SHP77 treated with DMSO at 0.1 percent for 48 hours (cell line): Measurements from ENCODE around the gene C4B.
"Not testable (repeated sequence)": the region's sequence is repeated elsewhere in the genome, so short reads cannot be mapped to it uniquely, and the experiment has no call there.

Source experiments
- DNase-seq: peaks from one replicate; lab custom pipeline; 2025; lab: John Stamatoyannopoulos, UW

C4B gene

DNA sequence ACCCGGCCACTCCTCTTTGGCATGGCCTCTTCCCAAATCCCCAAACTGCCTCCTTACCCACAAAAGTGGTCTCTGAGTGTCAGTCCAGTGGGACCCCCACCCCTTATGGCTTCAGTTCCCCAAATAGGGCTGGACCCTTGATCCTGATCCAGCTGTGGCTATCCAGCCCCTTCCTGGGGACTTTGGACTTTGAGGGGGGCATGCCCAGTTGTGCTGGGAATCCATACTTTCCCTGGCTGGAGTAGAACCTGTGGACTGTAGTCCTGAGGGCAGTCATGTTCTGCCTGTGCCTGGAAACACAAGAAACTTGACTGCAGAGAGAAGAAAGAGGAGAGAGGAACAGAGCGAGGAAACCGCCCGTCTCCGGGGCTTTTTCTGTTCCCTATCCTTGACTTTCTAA, 22.5 kb downstream of the C4B start:
- not testable (repeated sequence) for DNase-seq

DNA sequence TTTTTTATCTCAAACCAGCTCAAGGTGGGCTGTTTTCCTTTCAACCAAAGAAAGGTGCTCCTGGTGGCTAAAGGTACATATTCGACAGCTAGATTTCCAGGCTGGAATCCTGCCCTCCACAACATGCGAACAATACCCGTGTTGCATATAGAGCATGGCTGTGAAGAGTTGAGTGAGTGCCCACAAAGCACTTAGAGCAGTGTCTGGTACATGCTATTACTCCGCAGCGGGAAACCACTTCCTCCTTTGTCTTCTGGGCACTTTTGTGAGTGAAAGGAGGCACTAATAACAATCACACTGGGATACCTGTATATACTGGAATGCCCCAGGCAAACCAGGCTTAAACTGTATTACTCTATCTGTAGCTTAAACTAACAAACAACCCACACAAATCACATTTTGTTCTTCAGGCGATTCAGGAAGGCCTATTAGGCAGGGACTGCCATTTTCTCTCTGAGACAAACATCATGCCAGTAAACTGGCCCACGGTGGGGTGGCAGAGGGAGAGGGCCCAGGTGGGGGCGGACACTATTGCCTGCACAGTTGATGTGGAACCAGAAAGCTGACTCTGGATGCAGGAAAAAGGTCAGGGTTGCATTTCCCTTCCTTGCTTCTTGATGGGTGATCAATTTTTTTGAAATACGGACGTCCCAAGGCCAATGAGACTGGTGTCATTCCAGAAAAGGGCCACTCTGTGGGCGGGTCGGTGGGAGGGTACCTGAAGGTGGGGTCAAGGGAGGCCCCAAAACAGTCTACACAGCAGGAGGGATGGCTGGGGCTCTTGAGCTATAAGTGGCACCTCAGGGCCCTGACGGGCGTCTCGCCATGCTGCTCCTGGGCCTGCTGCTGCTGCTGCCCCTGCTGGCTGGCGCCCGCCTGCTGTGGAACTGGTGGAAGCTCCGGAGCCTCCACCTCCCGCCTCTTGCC, 23.3 kb downstream of the C4B start, which contains the start of gene CYP21A2:
CYP21A2 (plus strand) TSS at position 818 of the 927 bp plus-strand sequence; CDS start at position 826, 8 bp downstream.
- DNase-seq, result not testable (repeated sequence)

DNA sequence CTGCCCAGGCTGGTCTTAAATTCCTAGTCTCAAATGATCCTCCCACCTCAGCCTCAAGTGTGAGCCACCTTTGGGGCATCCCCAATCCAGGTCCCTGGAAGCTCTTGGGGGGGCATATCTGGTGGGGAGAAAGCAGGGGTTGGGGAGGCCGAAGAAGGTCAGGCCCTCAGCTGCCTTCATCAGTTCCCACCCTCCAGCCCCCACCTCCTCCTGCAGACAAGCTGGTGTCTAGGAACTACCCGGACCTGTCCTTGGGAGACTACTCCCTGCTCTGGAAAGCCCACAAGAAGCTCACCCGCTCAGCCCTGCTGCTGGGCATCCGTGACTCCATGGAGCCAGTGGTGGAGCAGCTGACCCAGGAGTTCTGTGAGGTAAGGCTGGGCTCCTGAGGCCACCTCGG, 24.3 kb downstream of the C4B start:
- not testable (repeated sequence) for DNase-seq

DNA sequence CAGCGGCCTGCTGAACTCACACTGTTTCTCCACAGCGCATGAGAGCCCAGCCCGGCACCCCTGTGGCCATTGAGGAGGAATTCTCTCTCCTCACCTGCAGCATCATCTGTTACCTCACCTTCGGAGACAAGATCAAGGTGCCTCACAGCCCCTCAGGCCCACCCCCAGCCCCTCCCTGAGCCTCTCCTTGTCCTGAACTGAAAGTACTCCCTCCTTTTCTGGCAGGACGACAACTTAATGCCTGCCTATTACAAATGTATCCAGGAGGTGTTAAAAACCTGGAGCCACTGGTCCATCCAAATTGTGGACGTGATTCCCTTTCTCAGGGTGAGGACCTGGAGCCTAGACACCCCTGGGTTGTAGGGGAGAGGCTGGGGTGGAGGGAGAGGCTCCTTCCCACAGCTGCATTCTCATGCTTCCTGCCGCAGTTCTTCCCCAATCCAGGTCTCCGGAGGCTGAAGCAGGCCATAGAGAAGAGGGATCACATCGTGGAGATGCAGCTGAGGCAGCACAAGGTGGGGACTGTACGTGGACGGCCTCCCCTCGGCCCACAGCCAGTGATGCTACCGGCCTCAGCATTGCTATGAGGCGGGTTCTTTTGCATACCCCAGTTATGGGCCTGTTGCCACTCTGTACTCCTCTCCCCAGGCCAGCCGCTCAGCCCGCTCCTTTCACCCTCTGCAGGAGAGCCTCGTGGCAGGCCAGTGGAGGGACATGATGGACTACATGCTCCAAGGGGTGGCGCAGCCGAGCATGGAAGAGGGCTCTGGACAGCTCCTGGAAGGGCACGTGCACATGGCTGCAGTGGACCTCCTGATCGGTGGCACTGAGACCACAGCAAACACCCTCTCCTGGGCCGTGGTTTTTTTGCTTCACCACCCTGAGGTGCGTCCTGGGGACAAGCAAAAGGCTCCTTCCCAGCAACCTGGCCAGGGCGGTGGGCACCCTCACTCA, 25.0 kb downstream of the C4B start:
- DNase-seq, result not testable (repeated sequence)

DNA sequence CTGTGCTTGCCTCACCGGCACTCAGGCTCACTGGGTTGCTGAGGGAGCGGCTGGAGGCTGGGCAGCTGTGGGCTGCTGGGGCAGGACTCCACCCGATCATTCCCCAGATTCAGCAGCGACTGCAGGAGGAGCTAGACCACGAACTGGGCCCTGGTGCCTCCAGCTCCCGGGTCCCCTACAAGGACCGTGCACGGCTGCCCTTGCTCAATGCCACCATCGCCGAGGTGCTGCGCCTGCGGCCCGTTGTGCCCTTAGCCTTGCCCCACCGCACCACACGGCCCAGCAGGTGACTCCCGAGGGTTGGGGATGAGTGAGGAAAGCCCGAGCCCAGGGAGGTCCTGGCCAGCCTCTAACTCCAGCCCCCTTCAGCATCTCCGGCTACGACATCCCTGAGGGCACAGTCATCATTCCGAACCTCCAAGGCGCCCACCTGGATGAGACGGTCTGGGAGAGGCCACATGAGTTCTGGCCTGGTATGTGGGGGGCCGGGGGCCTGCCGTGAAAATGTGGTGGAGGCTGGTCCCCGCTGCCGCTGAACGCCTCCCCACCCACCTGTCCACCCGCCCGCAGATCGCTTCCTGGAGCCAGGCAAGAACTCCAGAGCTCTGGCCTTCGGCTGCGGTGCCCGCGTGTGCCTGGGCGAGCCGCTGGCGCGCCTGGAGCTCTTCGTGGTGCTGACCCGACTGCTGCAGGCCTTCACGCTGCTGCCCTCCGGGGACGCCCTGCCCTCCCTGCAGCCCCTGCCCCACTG, 25.9 kb downstream of the C4B start:
- not testable (repeated sequence) for DNase-seq

DNA sequence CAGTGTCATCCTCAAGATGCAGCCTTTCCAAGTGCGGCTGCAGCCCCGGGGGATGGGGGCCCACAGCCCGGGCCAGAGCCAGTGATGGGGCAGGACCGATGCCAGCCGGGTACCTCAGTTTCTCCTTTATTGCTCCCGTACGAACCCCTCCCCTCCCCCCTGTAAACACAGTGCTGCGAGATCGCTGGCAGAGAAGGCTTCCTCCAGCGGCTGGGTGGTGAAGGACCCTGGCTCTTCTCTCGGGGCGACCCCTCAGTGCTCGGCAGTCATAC, 26.4 kb downstream of the C4B start:
- not testable (repeated sequence) for DNase-seq

DNA sequence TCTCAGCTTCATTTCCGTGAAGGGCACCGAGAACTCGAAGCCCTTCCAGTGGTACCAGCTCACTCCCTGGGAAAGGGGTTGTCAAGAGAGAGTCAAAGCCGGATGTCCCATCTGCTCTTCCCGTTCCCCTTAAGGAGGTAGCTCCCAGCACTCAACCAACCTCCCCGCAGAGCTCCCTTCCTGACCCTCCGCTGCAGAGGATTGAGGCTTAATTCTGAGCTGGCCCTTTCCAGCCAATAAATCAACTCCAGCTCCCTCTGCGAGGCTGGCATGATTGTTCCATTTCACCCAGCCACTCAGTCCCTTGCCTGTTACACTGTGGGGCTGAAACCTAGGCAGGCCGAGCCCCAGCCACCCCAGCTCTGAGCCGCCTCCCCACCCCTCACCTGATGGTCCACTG, 26.8 kb downstream of the C4B start:
- not testable (repeated sequence) for DNase-seq

DNA sequence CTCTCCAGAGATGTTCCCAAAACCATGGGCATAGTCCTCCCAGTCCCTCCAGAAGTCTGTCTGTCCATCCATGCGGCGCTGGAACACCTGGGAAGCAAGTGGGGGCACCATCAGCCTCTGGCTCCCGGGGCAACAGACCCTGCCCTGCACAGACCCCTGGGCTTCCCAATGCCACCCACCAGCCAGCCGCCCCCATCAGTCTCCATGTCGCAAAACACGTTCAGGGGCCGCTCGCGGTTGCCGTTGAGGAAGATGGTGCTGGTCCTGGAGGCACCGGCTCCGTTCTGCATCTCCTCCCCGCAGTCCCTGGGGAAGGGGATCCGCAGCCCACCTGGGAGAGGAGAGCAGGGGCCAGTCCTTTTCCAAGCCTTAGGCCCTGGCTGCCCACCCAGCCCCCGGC, 27.7 kb downstream of the C4B start:
- DNase-seq, result not testable (repeated sequence)

DNA sequence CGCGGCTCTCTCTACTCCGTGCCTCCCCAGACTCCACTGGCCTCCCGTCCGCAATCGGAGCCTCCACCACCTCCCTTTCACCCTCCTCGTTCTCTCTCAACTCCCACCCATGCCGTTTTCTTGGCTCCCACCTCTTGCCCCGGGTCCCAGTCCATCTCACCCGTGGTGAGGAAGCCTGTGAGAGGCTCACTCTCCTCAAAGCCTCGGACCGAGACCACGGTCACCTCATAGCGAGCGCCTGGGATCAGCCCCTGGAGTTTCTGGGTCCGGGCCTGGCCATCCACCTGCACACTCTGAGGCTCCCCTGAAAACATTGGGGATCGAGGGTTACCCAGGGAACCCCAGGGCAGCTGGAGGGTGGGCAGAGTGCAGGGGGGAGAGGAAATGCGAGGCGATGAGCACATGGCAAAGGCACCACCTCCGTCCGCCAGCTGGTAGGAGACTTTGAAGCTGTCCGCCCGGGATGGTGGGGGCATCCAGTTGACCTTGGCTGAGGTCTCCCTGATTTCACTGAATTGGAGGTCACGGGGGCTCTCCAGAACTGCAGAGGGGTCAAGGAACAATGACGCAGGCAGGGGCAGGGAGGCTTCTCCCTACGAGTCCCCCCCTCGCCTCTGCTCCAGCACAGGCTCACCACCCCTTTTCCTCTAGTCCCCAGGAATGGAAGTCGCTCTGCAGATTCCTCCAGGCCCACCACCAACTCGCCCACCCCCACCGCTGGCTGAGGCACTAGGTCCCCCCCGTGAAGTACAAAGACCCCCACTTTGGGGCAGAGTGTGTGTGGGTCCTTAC, 29.2 kb downstream of the C4B start:
- not testable (repeated sequence) for DNase-seq

DNA sequence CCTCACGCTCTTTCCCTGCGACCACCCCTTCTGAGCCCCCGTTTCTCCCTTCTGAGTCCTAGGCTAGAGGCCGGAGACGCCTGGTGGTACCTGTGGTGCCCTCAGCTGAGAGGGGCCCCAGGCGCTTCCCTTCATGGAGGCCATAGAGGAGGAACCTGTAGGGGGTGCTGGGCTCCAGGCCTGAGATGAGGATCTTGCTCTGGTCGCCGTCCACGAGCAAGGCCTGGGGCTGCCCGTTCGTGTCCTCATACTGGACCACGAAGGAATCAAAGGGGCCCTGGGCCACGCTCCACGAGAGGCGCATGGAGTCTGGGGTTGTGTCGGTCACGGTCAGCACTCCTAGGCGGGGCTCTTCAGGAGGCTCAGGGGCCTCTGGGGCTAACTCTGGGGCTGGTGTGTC, 30.3 kb downstream of the C4B start:
- DNase-seq, result not testable (repeated sequence)

DNA sequence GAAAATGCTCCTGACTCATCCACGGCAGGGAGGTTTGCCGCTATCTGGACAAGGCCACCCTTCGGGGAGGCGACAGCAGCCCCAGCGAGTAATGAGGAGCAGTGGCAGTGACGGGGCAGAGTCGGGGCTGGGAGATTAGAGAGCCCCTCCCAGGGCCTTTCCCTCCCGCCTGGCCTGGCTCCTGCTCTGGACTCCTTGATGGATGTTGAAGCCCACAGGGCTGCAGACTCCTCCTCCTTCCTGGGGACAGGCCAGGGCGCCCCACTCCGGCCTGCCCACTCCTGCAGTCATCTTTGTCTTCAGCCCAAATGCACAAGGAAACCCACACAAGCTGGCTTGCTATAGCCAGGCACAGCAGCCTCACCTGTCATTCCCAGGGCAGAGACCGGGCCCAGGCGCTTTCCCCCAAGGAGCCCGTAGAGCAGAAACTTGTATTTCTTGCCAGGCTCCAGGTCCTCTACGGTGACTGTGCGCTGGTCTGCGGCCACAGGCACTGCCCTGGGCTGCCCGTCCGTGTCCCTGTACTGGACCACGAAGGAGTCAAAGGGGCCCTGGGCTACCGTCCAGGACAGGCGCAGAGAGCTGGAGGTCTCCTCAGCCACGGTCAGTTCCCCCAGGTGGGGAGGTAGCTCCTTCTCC, 31.3 kb downstream of the C4B start:
- DNase-seq, result no peak

DNA sequence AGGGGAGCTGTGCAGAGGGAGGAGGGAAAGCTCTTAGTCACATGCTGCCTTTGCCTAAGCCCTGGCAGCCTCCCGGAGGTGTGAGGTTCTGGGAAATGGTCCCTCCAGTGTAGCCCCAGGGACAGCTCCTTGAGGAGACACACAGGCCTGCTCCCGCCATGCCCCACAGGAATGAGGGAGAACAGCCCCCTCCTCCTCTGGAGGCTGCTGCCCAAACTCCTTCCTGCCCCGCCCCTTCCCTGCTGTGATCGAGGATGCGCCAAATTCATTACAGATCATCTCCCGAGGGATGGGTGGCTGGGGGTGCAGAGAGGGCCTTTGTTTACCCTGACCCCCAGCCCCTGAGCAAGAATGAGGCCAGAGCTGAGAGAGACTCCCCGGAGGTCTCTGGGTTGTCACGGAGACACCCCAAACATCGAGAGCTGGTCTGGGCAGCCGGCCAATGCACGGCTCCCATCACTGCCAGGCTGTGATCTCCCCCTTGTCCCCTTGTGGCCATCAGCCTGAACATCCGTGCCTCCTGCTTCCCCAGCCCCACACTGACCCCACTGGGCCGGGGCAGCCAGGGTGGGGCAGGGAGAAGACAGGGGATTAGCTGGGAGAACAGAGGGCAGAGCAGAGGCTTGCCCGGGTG, 32.0 kb downstream of the C4B start:
- no peak for DNase-seq

DNA sequence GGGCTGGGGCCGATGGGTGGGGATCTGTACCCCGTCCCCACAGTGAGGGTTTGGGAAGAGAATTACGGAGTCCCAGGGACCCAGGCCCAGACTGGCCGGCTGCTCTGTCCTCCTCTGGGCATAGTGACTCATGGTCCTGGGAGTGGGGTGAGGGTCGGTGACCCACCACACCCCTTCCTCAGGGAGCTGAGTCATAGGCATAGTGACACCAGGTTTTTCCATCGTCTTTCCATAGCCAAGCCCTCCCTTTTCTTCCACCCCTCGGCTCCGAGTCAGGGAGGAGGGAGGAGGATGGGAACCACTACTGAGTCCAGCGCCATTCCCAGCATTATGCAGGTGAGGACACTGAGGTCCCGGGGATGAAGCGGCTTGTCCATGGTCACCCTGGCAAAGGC, 32.5 kb downstream of the C4B start:
- DNase-seq, result no peak

DNA sequence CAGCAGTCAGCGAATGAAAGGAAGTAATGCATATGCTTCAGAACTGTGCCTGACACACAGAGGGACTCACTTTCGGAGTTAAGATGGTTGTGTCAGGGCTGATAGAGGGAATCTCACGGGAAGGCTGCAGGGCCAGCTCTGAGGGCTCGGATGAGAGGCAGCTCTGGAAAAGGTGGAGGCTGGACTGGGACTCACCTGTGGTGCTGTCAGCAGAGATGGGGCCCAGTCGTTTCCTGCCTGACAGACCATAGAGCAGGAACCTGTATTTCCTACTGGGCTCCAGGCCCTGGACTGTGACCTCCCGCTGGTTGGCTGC, 32.9 kb downstream of the C4B start:
- DNase-seq, result no peak

DNA sequence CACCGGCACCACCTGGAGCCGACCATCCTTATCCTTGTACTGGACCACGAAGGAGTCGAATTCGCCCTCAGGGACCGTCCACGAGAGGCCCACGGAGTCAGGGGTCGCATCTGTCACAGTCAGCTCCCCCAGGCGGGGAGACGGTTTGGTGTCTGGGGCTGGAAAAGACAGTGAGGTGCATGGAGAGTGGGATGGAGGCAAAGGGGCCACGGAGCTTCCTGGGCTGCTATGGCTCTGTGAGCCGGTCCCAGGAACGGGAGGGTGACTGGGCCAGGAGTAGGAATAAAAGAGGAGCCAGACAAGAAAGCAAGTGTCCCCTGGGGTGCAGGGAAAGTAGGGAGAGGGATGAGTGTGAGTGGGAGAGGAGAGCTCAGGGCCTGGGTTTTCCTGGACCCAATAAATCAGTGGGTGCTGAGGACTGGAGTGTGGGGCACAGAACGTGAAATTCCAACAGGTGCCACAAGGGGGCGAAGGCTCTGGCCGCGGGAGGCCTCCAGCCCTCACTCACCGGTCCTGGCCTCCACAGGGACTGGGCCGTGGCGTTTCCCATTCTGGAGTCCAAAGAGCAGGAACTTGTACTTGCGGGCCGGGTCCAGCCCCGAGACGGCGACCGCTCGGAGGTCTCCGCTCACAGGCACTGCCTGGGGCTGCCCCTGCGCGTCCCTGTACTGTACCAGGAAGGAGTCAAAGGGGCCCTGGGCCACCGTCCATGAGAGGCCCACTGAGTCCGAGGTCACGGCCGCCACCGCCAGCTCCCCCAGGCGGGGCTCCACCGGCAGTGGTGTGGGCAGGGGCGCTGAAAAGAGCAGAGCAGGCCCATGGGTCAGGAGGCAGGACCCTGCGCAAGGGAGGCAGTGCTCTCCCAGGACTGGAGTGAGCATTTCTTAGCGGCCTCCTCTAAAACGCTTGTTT, 33.5 kb downstream of the C4B start:
- DNase-seq, result no peak

DNA sequence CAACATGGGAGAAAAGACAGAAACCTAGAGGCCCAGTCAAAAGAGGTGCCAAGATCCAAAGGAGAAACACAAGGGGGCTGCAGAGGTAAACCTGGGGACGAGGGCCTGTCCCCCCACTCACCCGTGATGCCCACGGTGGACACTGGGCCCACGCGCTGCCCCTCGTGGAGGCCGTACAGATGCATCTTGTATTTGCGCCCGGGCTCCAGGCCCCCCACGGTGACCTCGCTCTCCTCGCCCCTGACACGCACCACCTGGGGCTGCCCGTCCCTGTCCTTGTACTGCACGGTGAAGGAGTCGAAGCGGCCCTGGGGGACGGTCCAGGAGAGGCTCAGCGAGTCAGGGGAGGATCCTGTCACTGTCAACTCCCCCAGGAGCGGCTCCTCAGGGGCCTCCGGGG, 34.6 kb downstream of the C4B start:
- DNase-seq, result not testable (repeated sequence)

DNA sequence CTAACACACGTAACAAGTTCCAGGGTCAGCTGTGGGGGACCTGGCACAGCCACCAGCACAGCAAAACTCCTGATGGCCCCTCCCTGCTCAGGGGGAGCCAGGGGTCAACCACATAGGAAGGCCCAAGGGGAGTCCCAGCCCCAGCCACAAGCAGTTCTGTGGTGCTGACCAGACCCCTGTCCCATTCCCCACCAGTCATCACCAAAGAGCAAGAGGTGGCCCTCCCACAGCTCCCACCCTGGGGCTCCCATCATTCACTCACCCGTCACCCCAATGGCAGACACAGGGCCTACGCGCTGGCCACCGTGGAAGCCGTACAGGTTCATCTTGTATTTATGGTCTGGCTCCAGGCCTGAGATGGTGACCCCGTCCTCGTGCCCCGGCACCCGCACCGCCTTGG, 35.1 kb downstream of the C4B start:
- not testable (repeated sequence) for DNase-seq

DNA sequence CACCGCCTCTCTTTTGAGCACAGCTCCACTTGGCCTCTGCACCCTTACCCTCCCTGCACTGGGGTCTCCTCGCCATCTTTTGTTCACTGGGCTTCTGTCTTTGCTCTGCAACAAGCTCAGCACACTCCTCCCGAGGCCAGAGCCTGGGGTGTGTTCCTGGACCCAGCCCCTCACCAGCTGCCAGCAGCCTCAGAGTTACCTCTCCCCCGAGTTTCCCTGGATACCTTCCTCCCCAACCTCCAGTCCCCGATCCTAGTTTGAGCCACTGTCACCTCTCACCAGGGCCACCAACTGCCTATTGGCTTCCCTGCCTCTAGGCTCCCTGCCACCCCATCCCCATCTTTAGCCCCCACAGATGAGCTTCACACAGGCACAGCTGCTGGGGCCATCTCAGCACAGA, 36.0 kb downstream of the C4B start:
- no peak for DNase-seq

DNA sequence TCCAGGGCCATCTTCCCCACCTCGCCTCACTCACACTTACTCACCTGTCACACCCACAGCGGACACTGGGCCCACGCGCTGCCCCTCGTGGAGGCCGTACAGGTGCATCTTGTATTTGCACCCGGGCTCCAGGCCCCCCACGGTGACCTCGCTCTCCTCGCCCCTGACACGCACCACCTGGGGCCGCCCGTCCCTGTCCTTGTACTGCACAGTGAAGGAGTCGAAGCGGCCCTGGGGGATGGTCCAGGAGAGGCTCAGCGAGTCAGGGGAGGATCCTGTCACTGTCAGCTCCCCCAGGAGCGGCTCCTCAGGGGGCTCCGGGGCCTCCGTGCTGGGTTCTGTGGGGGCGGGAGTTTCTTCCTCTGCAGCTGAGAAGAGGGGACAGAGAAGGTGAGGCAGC, 38.0 kb downstream of the C4B start:
- not testable (repeated sequence) for DNase-seq
